OCI-LY7 (cell line): ENCODE data around the gene TTC34.

ENCODE experiments used
- EZH2phosphoT487 ChIP-seq: fragments of 200-600 bp; sonication (generic); IDR thresholded peaks from 2 replicates; pipeline ENCODE4 v1.6.1; 2018; ENCODE audit warnings: low read depth, borderline replicate concordance, mild to moderate bottlenecking, mixed run types, antibody characterized with exemption, low read length, moderate library complexity, mixed read lengths
- TF ChIP-seq, protein P1 (sequence below): fragments of 200-600 bp; sonication (generic); conservative IDR thresholded peaks from 2 replicates; pipeline ENCODE4 v1.5.1; 2014; ENCODE audit warnings: mild to moderate bottlenecking, antibody characterized with exemption, low read length, moderate library complexity, mixed read lengths

DNA sequence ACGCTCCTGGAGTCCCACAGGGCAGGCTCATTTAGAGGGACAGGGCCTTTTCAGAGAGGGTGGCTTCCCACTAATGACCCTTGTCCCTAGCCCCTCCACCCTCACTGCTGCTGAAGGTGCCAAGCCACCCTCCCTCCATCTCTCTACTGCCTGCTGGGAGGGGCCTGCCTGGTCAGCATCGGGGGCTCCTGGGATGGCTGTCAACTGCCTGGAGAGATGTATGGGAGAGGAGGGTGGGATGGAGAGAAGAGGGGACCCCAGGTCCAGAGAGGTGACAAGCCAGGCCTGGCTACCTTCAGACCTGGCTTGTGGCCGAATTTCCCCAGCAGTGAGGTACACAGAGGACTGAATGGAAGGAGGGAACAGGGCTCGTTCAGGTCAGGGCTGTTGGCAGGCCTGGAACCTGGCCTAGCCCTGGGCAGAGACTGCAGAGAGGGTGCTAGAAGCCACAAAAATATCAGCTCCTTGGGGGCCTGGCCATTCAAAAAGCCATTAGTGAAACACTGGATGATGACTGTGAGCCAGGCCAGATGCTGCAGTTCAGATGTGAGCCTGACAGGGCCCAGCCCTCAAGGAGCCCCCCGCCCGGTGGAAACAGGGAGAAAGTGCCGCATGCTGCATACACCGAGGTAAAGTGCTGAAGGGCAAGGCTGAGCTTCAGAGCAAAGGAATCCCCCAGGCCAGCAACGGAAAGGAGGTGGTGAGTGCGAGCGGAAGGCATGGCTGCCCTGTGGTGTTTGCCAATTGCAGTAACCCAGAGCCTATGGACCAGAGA is 188.7 kb downstream of the TTC34 start:
- TF ChIP-seq, protein P1, sequence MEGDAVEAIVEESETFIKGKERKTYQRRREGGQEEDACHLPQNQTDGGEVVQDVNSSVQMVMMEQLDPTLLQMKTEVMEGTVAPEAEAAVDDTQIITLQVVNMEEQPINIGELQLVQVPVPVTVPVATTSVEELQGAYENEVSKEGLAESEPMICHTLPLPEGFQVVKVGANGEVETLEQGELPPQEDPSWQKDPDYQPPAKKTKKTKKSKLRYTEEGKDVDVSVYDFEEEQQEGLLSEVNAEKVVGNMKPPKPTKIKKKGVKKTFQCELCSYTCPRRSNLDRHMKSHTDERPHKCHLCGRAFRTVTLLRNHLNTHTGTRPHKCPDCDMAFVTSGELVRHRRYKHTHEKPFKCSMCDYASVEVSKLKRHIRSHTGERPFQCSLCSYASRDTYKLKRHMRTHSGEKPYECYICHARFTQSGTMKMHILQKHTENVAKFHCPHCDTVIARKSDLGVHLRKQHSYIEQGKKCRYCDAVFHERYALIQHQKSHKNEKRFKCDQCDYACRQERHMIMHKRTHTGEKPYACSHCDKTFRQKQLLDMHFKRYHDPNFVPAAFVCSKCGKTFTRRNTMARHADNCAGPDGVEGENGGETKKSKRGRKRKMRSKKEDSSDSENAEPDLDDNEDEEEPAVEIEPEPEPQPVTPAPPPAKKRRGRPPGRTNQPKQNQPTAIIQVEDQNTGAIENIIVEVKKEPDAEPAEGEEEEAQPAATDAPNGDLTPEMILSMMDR: no peak
- TF ChIP-seq EZH2phosphoT487: no peak
